Measurements from ENCODE around the gene PLCB2. TPM values are rescaled to one million over a fixed set of nuclear protein-coding genes. Genes with fewer than 3 reads are reported as not detected.

PLCB2 gene
- total RNA-seq, 1 donor from 2014 or later = 8.7 TPM

- no peak for DNase-seq
Measured at GRCh38 chr15:40271685-40272484, 35.9 kb downstream of the PLCB2 start.

- DNase-seq = no peak
Measured at GRCh38 chr15:40270246-40270995, 37.3 kb downstream of the PLCB2 start.

- no peak for DNase-seq
Measured at GRCh38 chr15:40269604-40270003, 38.1 kb downstream of the PLCB2 start.

GRCh38 chr15:40267670-40268069 lies 40.1 kb downstream of the PLCB2 start:
- no peak for DNase-seq

- DNase-seq = no peak
Measured at GRCh38 chr15:40266828-40267304, 40.9 kb downstream of the PLCB2 start.

GRCh38 chr15:40265875-40266274 lies 41.9 kb downstream of the PLCB2 start:
- DNase-seq = no peak

- no peak for DNase-seq
Measured at GRCh38 chr15:40265355-40265754, 42.4 kb downstream of the PLCB2 start.

GRCh38 chr15:40264321-40265153 lies 43.2 kb downstream of the PLCB2 start:
- DNase-seq = no peak

GRCh38 chr15:40263024-40263754 lies 44.5 kb downstream of the PLCB2 start:
- DNase-seq = peak; percentile 28

- no peak for DNase-seq
Measured at GRCh38 chr15:40259021-40259420, 48.7 kb downstream of the PLCB2 start.

- no peak for DNase-seq
Measured at GRCh38 chr15:40258544-40258943, 49.2 kb downstream of the PLCB2 start.

- DNase-seq = no peak
Measured at GRCh38 chr15:40257656-40258450, 49.9 kb downstream of the PLCB2 start.

GRCh38 chr15:40256638-40257235 lies 51.0 kb downstream of the PLCB2 start:
- DNase-seq = no peak

- no peak for DNase-seq
Measured at GRCh38 chr15:40255033-40255432, 52.7 kb downstream of the PLCB2 start.

GRCh38 chr15:40254452-40254851 lies 53.3 kb downstream of the PLCB2 start:
- no peak for DNase-seq

- DNase-seq = no peak
Measured at GRCh38 chr15:40253167-40253790, 54.5 kb downstream of the PLCB2 start.

GRCh38 chr15:40252438-40253166 lies 55.1 kb downstream of the PLCB2 start:
- DNase-seq = peak; percentile 47

GRCh38 chr15:40252141-40252437 lies 55.6 kb downstream of the PLCB2 start:
- DNase-seq = no peak

- no peak for DNase-seq
Measured at GRCh38 chr15:40251486-40252140, 56.1 kb downstream of the PLCB2 start.

Measured in tongue (tissue), 2 donors.